ENCODE results near the gene PDZD7.

PDZD7 gene

DNA sequence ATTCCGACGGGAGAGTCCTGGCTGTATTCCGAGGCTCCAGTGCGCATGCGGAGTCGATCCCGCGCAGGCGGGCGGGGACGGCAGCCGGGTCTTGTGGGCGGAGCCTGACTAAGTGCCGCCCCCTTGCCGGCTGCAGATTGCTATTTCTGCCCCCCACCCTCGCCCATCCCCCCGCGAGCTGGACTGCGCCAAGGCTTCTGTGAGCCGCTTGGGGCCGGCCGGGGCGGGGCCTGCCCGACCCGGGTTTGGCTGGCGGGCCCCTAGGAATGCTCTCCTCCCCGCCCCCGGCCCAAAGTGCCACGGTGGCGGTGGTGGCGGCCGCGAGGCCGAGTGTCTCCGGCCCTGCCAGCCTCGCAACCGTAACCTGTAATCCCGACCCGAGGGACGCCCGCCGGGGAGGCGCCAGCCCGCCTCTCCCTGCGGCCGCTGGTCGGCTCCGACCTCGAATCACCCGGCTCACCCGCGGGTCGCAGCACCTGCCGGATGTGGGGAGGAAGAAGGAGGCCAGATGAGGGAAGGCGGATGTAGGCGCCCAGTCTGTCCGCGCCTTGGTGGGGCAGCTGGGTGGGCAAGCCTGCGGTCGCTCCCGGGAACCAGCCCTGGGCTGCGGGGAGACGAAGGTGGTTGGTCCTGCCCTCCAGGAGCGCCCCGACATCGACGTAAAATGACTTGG is 30.2 kb upstream of the PDZD7 start:
- peak; percentile 94 for DNase-seq

DNA sequence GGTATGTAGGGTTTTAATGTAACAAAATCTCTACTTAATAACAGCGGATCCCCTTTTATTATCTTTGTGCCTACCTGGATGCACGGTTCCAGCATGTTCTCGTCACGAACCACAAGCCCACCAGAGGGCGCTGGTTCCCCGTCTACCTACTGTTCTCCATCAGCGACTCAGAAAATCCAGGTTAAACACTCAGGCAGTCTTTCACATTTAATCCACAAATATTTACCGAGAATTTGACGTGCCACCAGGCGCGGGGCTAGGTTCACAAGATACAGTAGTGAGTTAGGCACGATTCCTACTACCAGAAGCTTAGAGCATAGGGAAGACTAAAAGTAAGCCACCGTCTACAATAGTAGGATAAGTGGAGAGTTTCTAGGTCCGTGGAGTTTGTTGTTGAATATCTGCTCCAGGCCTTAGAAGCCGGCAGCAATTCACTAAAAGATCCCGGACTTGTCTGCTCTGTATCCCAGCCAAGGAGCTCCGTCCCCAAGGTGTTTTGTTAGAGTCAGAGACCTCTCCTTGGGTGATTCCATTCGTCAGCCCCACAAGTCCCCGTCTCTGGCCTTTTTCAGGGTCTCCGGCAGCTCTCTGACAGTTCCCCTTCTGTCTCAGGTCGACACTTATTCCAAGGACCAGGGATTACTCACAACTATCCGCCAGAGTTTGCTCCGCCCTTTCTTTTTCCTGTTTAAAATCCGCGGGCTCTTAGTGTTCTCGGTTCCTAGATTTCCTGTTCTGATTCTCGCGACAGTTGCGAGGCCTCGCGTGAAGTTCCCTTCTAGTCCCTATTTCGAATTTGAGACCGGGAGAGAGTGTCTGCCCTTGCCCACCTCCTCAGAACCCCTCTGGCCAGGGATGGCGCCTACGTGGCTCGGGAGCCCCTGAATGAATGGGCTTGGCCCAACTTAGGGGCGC is 29.4 kb upstream of the PDZD7 start:
- DNase-seq, result peak; percentile 86

DNA sequence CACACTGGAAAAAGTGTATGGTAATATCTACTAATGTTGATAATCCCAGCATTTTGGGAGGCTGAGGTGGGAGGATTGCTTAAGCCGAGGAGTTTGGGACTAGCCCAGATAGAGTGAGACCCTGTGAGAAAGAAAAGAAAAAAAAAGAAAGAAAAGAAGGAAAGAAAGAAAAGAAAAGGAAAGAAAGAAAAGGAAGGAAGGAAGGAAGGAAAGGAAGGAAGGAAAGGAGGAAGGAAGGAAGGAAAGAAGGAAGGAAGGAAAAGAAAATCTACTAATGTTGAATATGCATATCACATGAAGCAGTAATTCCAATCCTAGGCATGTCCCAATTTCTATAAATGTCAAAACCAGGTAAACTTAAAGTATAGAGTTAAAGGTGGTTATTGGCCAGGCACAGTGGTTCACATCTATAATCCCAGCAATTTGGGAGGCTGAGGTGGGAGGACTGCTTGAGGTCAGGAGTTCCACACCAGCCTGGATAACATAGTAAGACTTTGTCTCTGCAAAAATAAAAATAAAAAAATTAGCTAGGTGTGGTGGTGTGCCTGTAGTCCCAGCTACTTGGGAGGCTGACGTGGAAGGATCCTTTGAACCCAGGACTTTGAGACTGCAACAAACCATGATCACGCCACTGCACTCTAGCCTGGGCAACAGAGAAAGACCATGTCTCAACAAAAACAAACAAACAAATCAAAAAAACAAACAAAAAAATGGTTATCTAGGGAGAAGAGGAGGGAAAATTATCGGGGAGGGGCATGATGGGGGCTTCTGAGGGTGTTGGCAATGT is 25.6 kb upstream of the PDZD7 start:
- no peak for DNase-seq

DNA sequence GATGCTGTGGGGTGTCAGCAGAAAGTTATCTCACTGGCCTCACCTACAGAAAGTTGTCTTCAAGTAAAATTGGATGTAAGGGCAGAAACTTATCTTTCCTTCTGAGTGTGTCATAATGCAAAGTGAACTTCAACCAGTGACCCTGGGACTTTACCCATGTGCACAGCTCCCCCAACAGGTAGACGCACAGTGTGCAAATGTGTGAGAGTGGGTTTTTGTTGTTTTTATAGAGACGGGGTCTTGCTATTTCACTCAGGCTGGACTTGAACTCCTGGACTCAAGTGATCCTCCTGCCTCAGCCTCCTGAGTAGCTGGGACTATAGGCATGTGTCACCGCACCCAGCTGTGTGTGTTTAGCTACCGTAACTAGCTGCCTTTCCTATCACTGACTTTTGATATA is 24.5 kb upstream of the PDZD7 start:
- no peak for DNase-seq

DNA sequence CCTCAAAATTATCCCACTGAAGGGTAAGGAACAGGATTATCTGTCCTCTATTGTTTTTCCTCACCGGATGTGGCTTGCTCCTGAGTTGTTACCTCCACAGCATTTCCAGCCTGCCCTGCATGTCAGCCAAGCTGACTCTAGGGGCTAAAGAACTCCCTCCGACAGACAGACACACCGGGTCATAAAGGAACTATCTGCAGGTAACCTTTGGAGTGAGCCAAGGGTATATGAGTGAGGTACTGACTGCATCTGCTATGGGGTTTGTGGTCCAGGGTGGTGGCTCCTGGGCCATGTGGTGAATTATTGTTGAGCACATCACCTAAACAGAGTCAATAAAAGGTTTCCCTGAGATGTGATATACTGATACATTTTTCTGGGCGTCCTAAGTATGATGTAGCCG is 23.9 kb upstream of the PDZD7 start:
- DNase-seq, result no peak

DNA sequence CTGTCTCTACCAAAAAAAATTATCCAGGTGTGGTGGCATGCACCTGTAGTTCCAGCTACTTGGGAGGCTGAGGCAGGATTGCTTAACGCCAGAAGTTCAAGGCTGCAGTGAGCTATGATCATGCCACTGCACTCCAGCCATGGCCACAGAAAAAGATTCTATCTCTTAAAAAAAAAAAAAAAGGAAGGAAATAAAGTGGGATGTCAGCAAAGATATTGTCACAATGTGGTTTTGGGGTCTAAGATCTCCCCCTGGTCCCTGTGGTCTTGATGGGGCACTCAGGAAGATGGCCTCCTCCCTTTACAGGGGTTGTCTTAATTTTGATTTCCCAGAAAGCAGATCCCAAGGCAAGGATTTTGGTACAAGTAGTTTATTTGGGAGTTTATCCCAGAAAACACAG is 23.4 kb upstream of the PDZD7 start:
- no peak for DNase-seq

DNA sequence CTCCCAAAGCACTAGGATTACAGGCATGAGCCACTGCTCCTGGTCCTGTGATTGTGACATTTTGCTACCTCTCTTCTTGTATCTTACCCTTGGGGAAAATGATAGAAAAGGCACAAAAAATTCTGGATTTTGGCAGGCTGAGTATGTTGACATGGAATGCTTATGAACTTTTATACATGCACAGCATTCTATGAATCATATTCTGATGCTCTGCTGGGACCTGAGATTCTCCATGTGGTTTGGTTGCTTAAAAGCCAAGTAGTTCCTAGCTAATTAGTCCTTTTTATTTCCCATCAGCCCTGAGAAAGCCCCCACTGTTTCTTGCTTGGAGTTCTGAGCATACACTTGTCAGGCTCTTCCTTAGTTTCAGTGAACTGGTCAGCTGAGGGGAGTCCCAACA is 22.6 kb upstream of the PDZD7 start:
- no peak for DNase-seq

DNA sequence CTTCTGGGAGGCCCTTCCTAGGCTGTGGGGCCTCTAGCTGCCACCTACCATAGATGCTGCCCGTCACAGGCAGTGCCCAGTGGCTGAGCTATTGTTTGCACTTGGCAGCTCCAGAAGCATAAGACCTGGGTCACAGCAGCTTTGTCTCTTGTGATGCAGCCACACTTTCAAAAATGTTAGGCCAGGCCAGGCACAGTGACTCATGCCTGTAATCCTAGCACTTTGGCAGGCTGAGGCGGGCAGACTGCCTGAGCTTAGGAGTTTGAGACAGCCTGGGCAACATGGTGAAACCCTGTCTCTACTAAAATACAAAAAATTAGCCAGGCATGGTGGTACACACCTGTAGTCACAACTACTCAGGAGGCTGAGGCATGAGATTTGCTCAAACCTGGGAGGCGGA is 21.4 kb upstream of the PDZD7 start:
- no peak for DNase-seq

DNA sequence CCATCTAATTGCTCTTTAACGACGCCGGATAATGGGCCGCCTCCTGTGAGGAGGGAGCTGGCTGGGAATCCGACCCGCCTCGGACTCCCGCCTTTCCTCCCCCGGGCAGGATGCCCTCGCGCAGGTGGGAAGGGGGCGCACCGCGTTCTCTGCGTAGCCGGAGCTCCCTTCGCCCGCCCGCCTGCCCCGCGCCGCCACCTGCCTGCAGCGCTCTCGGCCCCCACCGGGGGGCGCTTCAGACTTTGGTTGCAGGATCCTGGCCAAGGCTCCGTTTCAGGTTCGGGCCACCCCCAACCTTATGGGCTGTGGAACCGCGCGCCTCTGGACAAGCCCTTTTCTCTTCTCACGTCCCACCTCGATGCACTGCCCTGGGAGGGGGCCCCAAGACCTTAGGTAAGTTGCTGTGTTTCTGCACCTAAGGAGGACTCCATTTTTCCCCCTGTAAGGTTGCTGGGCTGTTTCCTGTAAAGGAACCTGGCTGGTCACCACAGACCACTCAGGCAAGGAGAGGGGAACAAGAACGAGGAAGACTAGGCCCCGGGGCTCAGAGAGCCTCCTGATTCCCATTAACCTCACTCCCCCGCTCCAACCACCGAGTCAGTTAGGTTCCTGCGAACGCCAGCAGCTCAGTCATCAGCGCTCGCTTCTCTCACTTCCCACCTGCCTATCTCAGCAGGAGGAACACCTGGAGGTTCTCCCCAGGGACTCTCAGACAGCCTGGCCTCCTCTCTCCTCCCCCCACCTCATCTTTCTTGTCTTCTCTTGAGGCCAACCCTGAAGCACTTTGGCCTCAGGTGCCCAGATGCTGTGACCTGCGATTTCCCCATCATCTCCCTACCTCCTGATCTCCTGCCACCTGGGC is 19.5 kb upstream of the PDZD7 start:
- DNase-seq, result no peak

DNA sequence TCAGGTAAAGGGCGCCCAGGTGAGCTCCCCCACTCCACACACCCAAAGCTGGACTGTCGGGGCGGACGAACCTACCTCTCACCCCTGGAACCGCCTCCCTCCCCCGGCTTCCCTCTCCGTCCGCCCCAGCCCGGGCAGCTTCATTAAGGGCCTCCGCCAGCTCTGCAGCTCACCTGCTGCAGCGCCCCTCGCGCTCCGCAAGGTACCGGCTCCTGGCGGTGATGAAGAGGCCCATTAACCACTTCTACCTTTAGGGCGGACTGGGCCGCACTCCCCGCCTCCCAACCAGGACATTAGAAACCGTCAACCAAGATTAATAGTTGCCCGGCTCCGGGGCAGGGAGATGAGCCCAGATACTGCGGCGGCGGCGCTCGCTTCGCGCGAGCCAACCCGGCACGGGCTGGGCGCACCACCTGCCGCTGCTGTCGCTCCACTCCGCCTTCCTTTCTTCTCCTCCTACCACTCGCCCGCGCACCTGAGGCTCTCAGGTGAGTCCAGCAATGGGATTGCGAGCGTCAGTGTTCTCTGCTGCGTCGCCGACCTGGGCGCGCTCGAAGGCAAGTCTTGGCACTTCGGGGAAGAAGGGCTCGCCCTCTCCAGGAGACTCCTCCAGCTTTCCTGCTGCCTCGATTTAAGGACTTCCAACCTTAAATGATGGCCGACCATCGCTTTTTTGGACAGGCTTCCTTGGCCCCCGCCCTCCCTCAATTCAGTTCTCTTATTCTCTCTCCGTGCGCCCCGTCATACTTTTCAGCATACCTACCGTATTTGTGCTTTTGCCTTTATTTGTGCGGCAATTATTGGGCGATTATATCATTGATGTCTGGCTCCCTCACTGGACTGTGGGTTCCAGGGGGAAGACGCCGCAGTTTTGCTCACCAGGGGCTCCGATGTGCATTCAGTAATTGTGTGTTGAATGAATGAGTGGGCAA is 17.3 kb upstream of the PDZD7 start:
- no peak for DNase-seq

DNA sequence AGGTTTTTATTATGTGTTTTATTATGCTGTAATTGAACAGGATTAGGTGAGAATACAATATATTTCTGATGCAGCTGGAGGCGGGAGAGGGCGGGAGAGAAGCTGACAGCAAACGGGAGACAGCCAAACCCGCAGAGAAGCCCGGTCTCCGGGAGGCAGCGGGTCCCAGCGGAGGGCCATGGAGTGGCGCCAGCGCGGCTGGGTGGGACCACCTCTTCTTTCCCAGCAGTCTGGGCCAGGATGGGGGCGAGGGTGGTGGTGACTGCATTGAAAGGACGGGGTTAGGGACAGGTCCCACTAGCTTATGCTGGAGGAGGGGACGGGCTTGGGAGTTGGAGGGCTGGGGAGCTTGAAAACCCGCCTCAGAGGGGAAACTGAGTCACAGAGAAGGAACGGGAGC is 16.3 kb upstream of the PDZD7 start:
- no peak for DNase-seq

DNA sequence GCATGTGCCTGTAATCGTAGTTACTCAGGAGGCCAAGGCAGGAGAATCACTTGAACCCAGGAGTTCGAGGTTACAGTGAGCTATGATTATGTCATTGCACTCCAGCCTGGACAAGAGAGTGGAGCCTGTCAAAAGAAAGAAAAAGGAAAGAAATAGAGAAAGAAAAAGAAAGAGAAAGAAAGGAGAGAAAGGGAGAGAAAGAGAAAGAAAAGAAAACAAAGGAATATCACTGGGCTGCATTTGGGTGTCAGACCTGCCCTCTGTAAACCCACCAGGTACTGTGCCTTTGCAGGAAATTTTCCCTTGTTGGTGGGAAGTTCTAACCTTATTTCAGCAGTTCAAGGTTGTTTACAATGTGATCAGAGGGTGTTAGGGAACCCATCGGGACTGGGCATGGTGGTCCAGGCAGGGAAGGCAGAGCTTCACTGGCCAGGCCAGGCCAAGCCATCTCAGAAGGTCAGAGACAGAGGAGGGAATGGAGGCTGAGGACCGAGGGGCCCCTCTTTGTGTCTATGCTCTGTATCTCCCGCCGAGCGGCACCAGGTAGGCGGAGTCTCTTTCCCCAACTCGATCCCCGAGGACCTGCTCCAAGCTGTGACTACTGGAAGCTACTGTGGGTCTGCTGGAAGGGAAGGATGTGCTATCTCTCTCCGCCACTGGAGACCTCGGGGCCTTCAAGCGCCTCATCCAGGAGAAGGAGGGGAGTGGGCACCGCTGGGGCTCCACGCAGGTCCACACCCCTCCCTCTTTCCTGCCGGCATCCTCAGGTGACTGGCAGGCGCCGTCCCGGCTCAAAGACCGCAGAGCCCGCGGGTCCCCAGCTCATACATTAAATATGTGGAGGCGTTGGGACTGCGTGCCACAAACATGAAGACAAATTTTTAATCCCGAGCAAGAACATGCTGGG is 15.7 kb upstream of the PDZD7 start:
- DNase-seq, result no peak

DNA sequence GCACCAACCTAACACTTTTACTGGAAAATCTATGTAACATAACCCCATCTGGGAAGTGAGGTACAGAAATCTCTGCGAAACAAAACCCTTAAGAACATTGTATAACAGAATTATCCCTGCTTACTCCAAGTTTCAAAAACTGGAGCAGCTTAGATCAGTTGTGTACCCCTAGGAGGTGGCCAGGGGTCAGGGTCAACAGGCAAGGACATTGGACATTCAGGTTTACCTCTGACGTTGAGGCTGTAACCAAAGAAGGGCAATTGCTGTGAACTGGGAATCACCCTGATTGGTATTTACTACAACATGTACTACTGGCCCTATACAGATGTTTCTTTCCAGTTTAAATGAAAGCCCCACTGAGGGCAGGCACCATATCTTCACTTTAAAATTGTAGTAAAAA is 13.2 kb upstream of the PDZD7 start:
- DNase-seq, result no peak

DNA sequence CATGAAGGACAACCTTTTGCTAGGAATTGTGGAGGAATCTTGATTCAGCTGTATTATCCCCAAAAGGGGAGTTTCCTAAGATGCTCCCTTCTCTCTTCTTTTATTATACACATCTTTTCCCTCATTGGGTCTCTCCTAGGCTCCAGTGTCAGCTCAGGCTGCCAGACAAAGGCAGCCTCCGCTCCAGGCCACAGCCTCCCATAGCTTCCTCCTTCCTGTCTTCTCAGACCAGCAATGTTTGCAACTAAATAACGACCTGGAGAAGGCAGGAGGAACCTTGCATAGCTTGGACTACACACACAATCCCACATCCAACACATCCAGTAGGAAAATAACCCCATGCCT is 12.4 kb upstream of the PDZD7 start:
- no peak for DNase-seq

DNA sequence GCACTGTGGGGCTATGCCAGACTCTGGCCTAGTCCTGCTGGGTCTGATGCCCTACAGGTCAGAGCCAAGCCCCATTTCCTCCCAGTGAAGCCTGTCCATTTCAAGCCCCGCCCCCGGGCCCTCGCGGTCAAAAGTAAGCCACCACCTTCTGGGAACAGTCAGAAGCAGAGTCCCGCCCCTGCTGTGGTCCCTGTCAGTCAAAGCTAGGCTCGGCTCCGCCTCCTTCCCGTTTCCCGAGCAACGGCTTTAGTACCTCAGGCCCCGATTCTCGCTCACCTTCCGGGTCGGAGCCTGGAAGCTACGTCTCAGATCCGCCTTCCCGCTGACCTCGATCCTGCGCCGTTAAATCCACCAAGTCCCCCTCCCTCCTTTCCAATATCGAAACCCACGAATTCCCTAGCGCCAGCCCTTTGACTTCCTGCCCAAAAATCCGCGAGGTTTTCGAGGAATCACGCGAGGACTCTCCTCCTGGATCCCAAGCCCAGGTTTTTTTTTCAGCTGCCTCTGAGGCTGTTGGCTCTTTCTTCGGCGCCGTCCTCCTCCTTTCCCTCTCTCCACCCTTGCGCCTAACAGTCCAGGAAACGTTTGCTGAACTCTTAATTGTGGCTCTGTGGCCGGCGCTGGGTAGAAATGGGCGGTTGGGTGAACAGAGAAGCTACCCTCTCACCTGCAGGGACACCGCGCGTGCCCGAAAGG is 11.9 kb upstream of the PDZD7 start:
- peak; percentile 85 for DNase-seq

DNA sequence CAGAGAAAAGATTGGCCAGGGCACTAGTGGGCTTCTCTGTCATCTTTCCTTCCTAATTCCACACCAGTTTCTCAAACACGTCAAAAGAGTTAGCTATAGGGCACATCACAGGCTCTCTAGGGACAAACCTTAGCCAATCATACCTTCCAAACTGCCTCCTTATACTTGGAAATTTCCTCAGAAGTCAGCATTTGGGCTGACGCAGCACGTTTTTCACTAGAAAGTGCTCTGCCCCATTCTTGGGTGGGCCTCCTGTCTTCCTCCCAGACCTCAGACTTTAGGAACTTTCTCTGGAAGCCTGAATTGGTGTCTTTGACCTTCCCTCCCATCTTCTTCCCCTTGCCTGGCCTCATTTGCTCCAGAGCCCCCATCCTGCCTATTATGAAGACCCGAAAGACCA is 11.2 kb upstream of the PDZD7 start:
- no peak for DNase-seq

DNA sequence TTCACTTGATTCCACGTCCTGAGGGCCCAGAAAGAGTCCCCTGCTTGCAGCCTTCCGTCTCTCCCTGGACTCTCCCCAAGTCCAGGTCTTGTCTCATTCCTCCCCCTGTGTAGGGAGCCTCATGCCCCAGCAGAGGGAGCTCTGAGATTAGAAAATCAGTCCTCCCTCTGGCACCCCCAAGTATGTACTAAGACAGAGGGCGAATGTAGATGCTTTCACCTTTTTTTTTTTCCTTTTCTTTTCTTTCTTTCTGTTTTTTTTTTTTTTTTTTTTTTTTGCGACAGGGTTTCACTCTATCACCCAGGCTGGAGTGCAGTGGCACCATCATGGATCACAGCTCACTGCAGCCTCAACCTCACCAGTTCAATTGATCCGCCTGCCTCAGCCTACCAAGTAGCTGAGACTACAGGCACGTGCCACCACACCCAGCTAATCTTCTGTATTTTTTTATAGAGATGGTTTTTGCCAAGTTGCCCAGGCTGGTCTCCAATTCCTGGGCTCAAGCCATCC is 10.4 kb upstream of the PDZD7 start:
- peak; percentile 45 for DNase-seq

DNA sequence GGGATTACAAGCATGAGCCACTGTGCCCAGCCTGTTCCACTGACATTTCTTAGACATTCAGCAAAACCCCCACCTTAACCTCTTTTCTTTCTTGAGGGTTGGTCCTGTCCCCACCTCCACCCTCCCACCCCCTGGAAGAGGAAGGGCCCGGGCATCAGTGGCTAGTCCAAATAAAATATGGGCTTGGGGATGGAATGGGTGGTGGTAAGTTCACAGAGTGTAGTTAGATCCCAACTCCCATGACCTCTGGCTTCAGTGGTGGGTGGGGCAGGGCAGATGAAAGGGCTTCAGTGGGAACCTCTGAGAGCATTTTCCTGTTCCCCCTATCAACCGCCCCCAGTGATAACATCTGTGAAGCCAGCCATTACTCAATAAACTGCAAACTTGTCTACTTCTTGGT is 9.9 kb upstream of the PDZD7 start:
- DNase-seq, result no peak

DNA sequence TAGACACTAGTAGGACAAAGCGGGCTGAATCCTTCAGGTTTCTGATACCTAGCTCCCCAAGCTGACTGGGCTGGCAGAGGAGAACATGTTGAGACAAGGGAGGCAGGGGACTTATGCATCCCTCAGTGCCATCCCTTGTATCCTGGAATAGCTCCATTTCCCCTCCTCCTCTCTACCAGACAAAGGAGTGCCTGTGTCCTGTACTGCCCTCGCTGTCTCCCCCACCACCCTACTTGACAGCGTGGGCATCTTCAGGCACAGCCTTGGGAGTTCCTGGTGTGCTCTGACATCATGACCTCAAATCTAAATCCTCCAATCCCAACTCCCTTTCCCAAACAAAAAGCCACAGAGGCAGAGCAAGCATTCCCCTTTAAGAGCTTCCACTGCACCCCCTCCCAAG is 9.1 kb upstream of the PDZD7 start:
- DNase-seq, result no peak

DNA sequence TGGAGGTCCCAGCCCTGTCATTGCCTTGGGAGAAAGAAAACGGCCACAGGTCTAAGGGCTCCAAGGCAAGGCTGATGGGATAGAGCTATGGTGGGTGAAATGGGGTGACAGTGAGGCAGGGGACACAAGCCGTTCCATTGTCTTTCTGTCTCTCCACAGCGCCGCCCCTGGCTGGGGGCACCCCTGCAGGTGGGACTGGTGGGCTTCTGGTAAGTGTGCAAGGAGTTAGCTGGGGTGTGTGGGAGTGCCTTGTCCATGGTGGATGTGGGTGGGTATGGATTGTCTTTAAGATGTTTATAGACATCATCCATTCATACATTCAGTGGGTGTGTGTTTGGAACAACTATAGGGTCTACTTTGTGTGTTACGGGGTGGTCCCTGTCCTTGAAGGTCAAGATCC is 7.6 kb upstream of the PDZD7 start:
- no peak for DNase-seq
